Placental epithelial cell (primary cell): ENCODE results near the gene POU4F1. TPM values are rescaled to one million over a fixed set of nuclear protein-coding genes. Genes with fewer than 3 reads are reported as not detected.

Source experiments
- total RNA-seq: library from RNA; depleted of rRNA; stranded (reverse); fragments of >200 nt; gene quantifications from 2 replicates; pipeline ENCODE4 v1.2.3, GENCODE V29; 2012

Gene POU4F1
- total RNA-seq = 0.11 TPM in 1 of 2 replicates, not detected in the other

GRCh38 chr13:78603240-78603957 is at the start of gene POU4F1:
Gene POU4F1, minus strand, starts transcription at chr13:78603552. Its CDS starts 226 bp downstream, at chr13:78603326.

Other genes starting within 250 kb of the POU4F1 start
- 10.2 TPM in 2 replicates for gene OBI1, start 55.6 kb upstream of the POU4F1 start, total RNA-seq